IPS DF 19.7 (cell line): ENCODE measurements around the gene CDKN1C.

ENCODE experiments used
- DNase-seq: peaks from one replicate; pipeline ENCODE4 v3.0.0-alpha.2; 2013; ENCODE audit warnings: low read depth, low spot score

The CDKN1C gene

DNA sequence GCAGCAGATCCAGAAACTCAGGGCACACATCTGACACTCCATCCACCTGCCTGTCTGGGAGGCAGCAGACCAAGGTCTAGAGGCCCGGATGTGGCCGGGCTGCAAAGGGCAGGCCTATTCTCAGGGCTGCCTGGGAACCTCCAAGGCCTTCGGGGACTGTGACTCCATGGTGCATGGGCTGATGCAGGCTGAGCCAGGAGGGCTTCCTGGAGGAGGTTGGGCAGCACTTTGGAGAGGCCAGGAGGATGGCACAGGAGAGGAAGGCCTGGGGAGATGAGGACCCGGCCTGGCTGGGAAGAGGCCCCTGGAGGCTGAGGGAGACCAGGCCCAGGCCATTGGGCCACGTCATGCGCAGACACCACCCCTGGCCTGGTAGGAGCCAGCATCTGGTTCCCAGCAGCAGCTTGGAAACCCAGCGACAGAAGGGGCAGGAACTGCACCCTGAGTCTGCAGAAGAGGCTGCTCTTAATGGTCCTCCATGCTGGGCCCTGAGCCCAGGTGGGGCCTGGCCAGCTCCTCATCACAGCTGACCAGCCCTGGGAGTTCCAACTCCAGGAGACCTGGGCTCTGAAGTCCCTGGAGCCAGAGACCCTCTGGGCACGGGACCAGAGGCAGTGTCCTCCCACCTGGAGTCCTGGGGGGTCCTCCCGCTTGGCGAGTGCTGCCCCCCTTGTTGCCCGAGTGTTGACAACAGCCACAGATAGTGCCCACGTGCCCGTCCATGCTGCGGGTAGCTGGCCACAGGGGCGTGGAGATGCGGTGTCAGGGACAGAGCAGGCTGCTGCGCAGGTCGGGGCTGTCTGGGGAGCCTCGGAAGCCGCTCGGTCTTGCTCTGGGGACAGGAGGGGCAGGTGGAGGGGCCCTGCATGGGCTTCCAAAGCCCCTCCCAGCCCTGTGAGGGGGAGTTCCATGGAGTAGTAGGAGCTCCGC is 38.1 kb upstream of the CDKN1C start:
- DNase-seq, result no peak

DNA sequence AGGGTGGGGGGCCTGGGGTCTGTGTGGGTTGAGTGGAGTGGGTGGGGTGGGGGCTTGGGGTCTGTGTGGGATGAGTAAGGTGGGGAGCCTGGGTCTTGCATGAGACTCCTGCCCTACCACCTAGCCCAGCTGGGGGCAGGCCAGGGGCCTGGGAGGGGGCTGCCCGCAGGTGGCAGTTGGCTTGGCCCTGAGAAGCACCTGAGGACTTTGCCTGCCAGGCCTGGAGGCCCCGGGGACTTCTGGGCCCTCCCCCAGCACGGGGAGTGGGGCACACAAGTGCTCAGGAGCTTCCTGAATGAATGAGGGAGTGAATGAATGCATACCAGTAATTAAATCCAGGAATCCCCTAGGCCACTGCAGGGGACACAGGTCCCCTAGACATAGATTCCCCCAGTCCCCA is 37.1 kb upstream of the CDKN1C start:
- no peak for DNase-seq

DNA sequence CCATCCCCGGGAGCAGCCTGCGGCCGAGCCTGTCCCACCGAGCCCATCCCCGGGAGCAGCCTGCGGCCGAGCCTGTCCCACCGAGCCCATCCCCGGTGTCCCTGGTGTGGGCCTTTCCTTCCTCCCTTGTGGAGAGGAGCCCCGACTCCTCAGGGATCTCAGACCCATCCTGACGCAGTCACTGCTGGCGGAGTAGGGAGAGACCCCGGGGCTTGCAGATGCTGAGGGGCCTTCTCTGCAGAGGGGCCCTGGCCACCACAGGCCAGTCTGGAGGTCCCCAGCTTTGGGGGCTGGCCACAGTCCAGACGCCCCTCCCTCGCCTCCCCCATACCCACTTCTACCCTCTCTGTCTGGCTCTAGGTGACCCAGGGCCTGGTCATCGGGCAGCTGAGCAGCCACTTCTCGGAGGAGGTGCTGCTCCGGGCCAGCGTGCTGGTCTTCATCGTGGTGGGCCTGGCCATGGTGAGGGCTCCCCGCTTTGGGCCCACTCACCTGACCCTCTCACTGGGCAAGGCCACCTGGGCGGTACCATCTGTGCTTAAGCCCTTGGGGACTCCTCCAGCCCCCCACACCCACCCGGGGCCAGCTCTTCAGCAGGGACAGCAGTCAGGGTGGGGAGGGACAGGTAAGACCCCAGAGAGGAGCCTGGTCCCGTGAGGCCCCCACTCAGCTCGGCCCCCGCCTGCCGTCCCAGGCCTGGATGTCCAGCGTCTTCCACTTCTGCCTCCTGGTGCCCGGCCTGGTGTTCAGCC is 36.3 kb upstream of the CDKN1C start:
- no peak for DNase-seq

DNA sequence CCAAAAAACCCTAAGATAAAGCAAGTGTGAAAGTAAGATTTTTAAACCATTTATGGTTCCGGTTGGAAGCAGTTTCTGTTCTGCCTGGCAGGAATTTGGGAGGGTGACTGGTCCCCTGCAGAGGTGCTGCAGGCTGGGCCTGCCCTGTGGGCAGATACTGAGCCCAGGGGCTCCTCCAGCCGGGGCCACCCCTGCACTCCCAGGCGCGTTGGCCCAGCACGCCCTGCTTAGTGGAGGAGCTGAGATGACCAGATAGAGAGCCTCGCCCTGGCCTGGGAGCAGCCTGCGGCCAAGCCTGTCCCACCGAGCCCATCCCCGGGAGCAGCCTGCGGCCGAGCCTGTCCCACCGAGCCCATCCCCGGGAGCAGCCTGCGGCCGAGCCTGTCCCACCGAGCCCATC is 35.7 kb upstream of the CDKN1C start:
- no peak for DNase-seq

DNA sequence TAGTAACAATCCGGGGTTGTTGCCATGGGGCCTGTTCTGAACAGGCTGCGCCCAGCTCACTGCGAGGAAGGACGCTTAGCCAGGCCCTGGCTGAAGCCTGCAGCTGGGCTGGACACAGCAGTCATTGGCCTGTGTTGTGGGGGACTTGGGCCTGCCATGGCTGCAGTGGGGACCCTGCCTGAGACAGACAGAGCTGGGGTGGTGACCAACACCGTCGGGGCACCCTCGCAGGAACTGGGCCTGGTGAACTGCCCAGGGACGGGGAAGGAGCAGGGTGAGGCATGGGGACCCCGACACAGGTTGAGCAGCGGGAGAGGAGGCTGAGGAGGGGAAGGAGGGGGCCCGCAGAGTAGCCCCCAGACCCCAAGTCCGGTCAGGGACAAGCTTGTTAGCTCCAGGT is 34.8 kb upstream of the CDKN1C start:
- DNase-seq, result no peak

DNA sequence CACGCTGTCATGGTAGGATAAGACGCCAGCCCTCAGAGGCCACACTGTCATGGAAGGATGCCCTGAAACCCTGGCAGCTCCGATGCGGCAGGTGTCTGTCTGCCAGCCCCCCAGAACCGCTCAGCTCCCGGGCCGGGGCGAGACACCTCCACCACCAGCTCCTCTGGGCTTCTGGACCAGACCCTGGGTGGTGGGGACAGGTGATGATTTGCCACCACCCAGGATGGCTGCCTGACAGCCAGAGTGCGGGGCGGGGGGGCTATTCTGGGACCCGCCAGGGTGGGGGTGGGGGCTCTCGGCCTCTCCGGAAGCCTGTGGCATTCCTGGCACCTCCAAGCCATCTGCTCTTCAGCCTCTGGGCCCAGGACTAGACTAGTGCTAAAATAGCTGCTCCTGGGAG is 34.3 kb upstream of the CDKN1C start:
- no peak for DNase-seq

DNA sequence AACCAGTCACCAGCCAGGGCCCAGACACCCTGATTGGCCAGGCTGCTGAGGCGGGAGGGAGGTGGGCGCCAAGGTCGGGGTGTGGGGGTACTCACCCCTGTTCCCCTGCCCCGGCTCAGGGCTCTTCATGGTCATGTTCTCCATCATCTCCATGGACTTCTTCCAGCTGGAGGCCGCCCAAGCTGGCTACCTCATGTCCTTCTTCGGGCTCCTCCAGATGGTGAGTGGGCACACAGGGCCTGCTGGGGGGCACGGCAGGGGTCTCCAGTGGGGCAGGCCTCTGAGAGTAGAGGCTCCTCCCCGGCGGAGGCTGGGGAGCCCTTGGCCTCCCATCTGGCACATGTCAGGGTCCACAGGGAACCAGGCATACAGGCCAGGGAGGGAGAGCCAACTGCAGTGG is 33.6 kb upstream of the CDKN1C start:
- DNase-seq, result no peak

DNA sequence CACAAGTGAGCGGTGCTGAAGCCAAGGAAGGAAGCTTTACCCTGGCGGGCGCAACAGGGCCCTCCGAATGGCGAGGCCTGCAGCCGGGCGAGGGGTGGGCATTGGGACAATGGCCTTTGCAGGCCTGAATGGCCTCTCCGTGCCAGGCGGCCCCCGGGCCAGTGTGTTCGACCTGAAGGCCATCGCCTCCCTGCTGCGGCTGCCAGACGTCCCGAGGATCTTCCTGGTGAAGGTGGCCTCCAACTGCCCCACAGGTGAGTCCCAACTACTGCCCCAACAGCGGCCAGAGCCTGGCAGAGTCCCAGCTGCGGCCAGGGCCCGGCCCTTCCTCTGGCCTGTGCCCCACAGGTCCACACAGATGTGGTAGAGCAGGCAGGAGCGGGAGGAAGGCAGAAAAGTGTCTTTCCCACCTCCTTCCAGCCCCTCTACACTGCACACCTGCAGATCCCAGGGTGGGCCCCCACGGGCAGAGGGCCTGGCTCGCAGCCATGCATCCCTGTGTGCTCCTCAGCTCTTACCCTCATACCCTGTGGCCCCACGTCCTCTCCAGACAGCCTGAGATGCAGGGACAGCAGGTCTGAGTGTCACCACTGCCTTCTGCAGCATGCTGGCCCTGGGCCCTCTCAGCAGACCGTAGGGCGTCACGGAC is 32.4 kb upstream of the CDKN1C start:
- DNase-seq, result no peak

DNA sequence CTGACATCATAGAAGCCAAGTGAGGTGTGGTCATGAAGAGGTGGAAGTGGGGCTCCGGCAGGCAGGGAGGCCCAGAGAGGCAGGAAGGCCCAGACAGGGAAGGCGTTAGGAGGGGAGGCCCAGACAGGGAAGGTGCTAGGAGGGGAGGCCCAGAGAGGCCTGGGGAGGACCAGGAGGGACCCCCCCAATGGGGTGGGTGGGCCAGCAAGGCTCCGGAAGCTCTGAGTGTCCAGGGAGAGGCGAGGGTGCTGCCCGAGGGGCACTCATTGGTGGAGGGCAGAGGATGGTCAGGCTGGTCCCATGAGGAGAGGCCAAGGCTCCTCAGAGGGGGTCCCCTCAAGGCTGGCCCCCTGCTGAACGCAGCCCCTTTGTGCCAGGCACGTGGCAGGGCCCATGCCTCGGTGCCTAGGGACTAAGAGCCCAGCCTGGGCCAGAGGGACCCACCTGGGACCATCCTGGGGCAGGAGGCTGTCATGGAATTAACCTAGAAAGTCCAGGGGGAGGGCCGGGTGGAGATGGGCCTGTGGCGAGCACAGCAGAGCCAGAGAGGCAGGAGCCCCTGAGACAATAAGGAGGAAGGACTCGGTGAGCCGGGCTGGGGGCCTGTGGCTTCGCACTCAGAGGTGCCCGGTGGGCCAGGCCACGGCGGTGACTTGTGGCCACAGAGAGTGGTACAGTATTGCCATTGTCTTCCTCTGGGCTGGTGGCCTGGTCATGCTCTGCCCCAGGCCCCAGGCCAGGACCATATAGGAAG is 31.5 kb upstream of the CDKN1C start:
- DNase-seq, result no peak

DNA sequence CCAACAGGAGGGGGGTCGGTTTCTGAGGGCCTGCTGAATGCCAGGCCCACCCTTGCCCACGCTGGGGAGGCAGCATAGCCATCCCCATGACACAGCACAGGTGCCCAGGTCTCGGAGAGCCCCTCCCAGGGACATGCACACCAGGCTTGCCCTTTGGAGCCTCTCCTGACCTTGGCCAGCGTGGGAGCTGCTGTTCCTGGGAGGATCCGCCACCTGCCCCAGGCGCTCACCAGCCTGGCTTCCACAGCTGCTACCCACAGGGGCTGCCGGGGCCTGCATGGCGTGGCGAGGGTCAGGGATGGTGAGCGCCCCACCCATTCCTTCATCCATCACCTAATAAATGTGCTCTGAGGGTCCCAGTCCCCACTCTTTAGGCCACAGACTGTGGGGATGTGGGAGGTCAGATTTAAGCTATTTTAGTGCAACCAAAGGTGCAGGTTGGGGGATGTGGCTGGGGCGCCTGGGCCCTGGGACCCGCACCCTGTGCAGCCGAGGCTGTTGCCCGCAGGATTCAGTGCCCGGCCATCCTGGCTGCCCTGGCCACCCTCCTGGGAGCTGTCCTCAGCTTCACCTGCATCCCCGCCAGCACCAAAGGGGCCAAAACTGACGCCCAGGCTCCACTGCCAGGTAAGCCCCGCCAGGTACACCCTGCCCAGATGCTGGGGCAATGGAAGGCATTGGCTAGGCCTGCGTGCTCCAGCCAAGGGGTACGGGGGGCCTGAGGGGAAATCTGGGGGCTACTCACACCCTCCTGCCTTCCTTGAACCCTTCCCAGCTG is 30.7 kb upstream of the CDKN1C start:
- DNase-seq, result no peak

DNA sequence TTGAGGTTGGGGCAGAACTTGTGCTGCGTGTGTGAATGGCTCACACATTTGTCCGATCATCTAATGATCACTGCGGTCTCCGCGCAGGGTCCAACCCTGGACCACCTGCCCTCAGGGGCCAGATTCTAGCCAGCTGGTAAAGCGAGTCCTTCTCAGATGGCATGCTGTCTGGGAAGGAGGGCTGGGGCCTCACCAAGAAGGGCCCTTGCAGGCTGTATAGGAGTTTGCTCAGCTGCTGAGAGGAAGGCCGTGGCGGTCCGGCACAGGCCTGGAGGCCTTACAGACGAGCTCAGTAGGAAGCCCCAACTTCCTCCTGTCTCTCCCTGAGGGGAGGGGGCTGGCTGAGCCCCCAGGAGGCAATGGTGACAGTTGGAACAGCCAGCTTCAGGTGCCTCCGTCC is 29.9 kb upstream of the CDKN1C start:
- DNase-seq, result no peak

DNA sequence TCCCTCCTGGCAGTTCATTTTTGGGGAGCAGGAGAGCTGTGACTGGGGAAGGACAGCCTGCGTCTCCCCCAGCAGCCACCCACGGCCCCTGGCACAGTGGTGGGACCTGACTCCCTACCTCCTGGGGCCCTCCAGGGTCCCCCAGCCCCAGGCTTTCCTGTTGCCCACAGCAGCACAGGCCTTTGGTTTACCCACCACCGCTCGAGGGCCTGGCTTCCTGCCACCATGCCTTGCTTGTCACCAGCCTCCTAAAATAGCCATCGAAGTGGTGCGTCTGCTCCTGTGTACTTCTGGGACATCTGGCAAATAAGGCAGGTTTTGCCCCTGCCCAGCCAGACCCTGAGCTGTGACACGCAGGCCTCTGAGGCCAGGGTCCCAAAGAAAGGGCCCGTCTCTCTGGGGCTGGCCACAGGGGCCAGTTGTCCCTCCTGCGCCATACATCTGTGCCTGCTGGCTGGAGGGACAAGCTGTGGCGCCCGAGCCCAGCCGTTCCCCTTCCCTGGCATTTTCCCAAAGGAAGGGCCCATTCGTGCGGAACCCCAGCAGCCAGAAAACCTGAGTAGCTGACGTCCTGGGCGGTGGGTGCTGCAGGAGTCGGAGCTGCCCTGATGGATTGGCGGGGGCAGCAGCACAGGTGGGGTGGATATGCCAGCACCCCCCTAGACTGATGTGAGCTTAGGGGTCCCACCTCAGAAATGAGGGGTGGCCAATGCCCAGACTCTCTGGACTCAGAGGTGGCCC is 29.1 kb upstream of the CDKN1C start:
- DNase-seq, result no peak

DNA sequence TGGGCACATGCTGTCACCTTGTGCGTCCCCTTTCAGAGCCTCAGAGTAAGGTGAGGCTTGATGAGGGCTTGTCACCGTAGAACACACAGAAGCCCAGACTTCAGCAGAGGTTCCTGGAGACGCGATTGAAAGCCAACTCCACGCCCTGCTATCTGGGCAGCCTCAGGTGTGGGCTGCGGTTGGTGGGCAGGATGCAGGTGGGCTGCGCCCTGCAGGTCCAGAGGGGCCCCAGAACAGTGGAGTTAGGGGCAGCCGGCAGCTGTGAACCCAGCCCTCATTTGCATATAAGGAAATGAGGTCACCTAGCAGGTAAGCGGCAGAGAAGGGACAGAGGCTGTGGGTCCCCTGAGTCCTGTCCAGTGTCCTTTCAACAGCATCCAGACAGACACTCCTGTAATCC is 28.2 kb upstream of the CDKN1C start:
- no peak for DNase-seq

DNA sequence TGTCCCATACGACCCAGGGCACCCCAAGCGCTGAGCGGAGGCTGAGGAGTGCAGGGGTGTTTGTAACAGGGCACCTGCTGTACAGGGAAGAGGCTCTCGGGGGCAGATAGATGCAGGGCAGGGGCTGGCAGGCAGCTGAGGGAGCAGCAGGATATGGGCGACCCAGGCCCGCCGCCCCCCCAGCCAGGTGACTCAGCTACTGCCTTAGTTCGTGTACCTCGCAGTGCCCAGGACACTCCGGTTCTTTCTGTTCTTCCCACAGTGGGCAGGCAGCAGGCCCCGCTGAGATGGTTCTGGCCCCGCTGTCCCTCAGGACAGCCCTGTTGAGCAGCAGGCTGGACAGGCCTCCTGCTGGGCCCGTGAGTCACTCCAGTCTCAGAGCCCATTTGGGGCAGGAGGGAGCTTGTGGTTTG is 27.4 kb upstream of the CDKN1C start:
- DNase-seq, result no peak

DNA sequence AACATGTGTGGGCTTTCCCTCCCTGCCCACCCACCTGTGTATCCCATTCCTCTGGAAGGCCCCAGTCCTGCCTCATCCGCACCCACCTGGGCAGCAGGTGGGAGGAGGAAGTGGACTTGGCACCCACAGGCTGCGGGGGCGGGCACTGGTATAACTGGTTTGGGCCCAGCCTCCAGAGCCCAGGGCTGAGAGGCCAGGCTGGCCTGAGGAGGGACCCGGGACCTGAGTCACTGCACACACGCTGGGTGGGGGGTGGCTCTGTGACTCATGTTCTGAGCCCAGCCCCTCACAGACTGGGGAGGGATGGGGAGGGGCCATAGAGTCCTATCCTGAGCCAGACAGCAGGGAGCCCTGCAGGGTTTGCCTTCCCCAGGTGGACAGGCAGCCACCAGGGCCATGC is 26.9 kb upstream of the CDKN1C start:
- DNase-seq, result no peak

DNA sequence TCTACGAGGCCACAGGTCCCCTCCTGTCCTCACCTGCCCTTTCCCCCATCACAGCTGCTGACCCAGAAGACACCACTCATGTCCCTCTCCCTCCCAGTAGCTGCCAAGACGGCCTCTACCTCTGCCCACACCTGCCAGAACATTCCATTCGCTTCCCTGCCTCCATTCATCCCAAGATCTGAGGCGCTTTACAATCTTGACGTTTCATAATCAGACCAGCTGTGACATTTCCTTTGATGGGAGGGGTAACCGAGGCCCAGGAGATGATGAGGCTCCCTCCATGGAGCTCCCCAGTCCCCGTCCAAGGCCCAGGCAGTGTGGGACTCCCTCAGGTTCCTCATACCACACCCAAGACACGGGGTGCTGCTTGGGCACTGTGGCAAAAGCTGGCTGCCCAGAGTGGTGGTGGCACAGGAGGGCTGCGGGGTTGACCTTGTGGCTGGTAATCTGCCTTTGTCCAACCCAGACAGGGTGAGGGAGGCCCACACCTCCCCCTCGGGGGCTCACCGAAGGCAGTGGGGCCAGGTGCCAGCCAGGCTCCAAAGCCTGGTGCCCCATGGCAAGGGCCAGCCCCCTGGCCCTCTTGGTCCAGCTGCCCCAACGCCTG is 26.3 kb upstream of the CDKN1C start:
- no peak for DNase-seq

DNA sequence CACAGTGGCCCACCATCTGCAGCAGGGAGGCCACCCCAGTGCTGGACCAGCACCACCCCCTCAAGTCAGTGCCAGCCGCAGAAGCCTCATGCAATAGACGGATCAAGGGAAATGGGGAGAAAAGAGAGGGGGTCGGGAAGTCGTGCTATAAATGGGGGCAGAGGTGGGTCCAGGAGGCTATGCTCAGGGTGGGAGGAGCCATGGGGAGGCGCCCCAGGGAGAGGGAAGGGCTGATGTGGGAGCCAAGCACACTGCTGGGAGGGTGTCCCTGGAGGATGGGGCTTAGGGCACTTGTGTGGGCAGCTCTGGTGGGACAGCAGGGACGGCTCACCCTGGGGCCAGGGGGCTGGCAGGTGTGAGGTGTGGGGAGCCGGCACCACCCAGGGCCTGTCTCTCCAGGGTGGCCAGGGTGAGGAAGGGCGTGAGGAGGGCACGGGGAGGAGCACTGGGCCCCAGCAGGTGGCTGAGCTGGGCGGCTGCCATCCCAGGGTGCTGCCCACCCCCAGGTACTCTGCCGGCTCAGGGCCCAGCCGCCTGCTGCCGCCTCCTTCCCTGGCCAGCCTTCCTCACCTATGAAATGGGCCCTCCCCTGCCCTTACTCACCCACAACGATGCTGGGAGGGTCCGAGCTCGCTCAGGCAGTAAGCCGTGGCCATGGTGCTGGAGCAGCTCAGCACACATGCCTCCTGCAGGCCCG is 25.7 kb upstream of the CDKN1C start:
- DNase-seq, result no peak

DNA sequence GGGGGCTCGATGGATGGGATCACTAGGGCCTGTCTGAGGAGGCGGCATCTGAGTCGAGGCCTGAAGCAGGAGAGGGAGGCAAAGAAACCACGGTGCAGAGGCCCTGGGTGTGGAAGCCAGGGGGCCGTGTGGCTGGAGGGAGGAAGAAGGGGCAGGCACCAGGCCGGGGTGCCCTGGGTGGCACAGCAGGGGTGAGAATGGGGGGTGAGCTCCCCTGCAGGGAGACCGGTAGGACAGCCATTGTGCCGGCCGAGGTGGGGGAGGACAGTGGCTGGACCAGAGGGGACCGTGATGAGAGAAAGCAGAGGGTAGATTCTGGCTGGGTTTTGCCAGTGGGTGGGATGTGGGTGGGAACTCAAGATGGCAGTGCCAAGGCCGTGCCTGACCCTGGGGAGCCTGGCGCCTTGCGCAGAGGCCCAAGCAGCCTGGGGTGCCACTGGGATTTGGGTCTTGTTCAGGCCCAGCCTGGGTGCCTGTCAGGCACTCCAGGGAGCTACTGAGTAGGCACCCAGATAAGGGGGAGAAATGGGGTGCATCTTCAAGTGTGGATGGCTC is 24.9 kb upstream of the CDKN1C start:
- no peak for DNase-seq
